GM10248 (cell line): ENCODE measurements around the gene TTC22.

Experiments
- CTCF ChIA-PET: fragments of 300-600 bp; sonication (Branson Sonifier 250); formaldehyde crosslinking; extraction: SDS; loops from one replicate; lab custom pipeline; 2021; ENCODE audit warnings: antibody characterized with exemption; lab: Yijun Ruan, JAX
- POLR2A ChIA-PET: fragments of 350-650 bp; sonication (Branson Sonifier 250); formaldehyde crosslinking; extraction: SDS; loops from one replicate; lab custom pipeline; 2020; ENCODE audit warnings: antibody characterized with exemption; lab: Yijun Ruan, JAX
- DNase-seq: peaks from one replicate; pipeline ENCODE4 v3.0.0; 2012; ENCODE audit errors: extremely low spot score
- CTCF ChIP-seq: IDR thresholded peaks from 2 replicates; pipeline ENCODE4 v1.5.1; 2012; ENCODE audit warnings: mild to moderate bottlenecking, low read depth; ENCODE audit errors: extremely low read depth, missing control alignments, control extremely low read depth

TTC22 gene

GRCh38 chr1:54742282-54742681, 58.8 kb downstream of the TTC22 start:
- DNase-seq: no peak
- POLR2A ChIA-PET: no interaction called here
- CTCF ChIA-PET: interaction anchor here (1.8 kb wide), 1 partner anchor 14 kb away, joined by 5 read pairs; no protein-coding TSS in a partner anchor
- TF ChIP-seq CTCF: no peak

- no peak for TF ChIP-seq CTCF
- no peak for DNase-seq
- CTCF ChIA-PET: interaction anchor here (1.8 kb wide), 1 partner anchor 13 kb away, joined by 5 read pairs; no protein-coding TSS in a partner anchor
- POLR2A ChIA-PET: no interaction called here
Observed at GRCh38 chr1:54741531-54741930, 59.6 kb downstream of the TTC22 start.

GRCh38 chr1:54738244-54738643, 62.9 kb downstream of the TTC22 start:
- TF ChIP-seq CTCF: no peak
- CTCF ChIA-PET: interaction anchor here (0.8 kb wide), 1 partner anchor 11 kb away, joined by 3 read pairs; no protein-coding TSS in a partner anchor
- POLR2A ChIA-PET: no interaction called here
- no peak for DNase-seq

- TF ChIP-seq CTCF: no peak
- POLR2A ChIA-PET: no interaction called here
- no peak for DNase-seq
- CTCF ChIA-PET: no interaction called here
Observed at GRCh38 chr1:54736685-54737084, 64.4 kb downstream of the TTC22 start.
